Activated CD8-positive, alpha-beta T cell treated with anti-CD3 and anti-CD28 coated beads for 36 hours (primary cell): ENCODE results near the gene JMJD1C. TPM values are rescaled to one million over a fixed set of nuclear protein-coding genes. Genes with fewer than 3 reads are reported as not detected.

Source experiments
- ATAC-seq: fragments of 200-7000 bp; cut with Tn5 transposase; one replicate; pipeline ENCODE4 v1.10.0; 2021; ENCODE audit warnings: mild to moderate bottlenecking, moderate library complexity
- CTCF ChIA-PET: fragments of 350-600 bp; sonication (Branson Sonifier 250); formaldehyde crosslinking; loops from one replicate; lab custom pipeline; 2021; ENCODE audit warnings: antibody characterized with exemption; lab: Charles Lee
- POLR2A ChIA-PET: fragments of 350-600 bp; sonication (Branson Sonifier 250); formaldehyde crosslinking; loops from one replicate; lab custom pipeline; 2021; ENCODE audit warnings: antibody characterized with exemption; lab: Charles Lee
- DNase-seq: peaks from one replicate; pipeline ENCODE4 v3.0.0-alpha.2; 2020
- H3K27ac Mint-ChIP-seq: one replicate; pipeline ENCODE4 v1.8.0; 2021; ENCODE audit warnings: mild to moderate bottlenecking, mixed read lengths
- H3K27me3 Mint-ChIP-seq: one replicate; pipeline ENCODE4 v1.8.0; 2021; ENCODE audit warnings: mixed read lengths
- H3K36me3 Mint-ChIP-seq: one replicate; pipeline ENCODE4 v1.8.0; 2021; ENCODE audit warnings: low read depth, mixed read lengths
- H3K4me1 Mint-ChIP-seq: one replicate; pipeline ENCODE4 v1.8.0; 2021; ENCODE audit warnings: low read depth, mixed read lengths
- H3K4me3 Mint-ChIP-seq: one replicate; pipeline ENCODE4 v1.8.0; 2021; ENCODE audit warnings: mild to moderate bottlenecking, moderate library complexity, mixed read lengths
- H3K9me3 Mint-ChIP-seq: one replicate; pipeline ENCODE4 v1.8.0; 2021; ENCODE audit warnings: mixed read lengths
- CTCF ChIP-seq: fragments of 200-600 bp; IDR thresholded peaks from one replicate; pipeline ENCODE4 v1.8.0; 2022; ENCODE audit warnings: antibody characterized with exemption, mild to moderate bottlenecking
- intact Hi-C: fragments of 100-400 bp; cut with micrococcal nuclease; formaldehyde crosslinking; loops from one replicate; pipeline ENCODE4 v1.10.0; 2022
- total RNA-seq, 2 experiments: library from RNA; stranded (reverse); gene quantifications; one replicate each; pipeline ENCODE4 v1.2.3, GENCODE V29; 2021

Gene JMJD1C, protein sequence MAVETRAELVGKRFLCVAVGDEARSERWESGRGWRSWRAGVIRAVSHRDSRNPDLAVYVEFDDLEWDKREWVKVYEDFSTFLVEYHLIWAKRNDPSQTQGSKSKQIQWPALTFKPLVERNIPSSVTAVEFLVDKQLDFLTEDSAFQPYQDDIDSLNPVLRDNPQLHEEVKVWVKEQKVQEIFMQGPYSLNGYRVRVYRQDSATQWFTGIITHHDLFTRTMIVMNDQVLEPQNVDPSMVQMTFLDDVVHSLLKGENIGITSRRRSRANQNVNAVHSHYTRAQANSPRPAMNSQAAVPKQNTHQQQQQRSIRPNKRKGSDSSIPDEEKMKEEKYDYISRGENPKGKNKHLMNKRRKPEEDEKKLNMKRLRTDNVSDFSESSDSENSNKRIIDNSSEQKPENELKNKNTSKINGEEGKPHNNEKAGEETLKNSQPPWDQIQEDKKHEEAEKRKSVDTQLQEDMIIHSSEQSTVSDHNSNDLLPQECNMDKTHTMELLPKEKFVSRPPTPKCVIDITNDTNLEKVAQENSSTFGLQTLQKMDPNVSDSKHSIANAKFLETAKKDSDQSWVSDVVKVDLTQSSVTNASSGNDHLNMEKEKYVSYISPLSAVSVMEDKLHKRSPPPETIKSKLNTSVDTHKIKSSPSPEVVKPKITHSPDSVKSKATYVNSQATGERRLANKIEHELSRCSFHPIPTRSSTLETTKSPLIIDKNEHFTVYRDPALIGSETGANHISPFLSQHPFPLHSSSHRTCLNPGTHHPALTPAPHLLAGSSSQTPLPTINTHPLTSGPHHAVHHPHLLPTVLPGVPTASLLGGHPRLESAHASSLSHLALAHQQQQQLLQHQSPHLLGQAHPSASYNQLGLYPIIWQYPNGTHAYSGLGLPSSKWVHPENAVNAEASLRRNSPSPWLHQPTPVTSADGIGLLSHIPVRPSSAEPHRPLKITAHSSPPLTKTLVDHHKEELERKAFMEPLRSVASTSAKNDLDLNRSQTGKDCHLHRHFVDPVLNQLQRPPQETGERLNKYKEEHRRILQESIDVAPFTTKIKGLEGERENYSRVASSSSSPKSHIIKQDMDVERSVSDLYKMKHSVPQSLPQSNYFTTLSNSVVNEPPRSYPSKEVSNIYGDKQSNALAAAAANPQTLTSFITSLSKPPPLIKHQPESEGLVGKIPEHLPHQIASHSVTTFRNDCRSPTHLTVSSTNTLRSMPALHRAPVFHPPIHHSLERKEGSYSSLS (N-terminal part only)
- 10 to 100 TPM; 45.2 to 48.1 TPM for total RNA-seq

GRCh38 chr10:63465293-63466143, at the start of gene JMJD1C:
Gene JMJD1C, minus strand, starts transcription at chr10:63465977. Its CDS starts 315 bp downstream, at chr10:63465662.
- POLR2A ChIA-PET = interaction anchor here (1.3 to 1.6 kb wide), 3 partner anchors 22 to 200 kb away, joined by 3 to 5 read pairs (median 3); no protein-coding TSS in a partner anchor
- peak; percentile 77 for ATAC-seq
- peak; percentile 69 for DNase-seq
- Mint-ChIP-seq H3K4me1 (peaks cover 24% of the 10 kb centered on the region), H3K4me3 (peak within 1 kb of the TSS; percentile 94), H3K27me3 (no peaks in the 10 kb centered on the region), H3K36me3 (no peaks in the 10 kb centered on the region), H3K27ac (peak within 1 kb of the TSS; percentile 75), H3K9me3 (no peaks in the 10 kb centered on the region)
- intact Hi-C loops = loop anchor here (5.0 kb wide), 1 partner anchor 198 kb away; no protein-coding TSS in a partner anchor
- no peak for TF ChIP-seq CTCF
- CTCF ChIA-PET = interaction anchor here (1.0 to 3.4 kb wide), 4 partner anchors 164 to 298 kb away, joined by 5 to 18 read pairs (median 8); no protein-coding TSS in a partner anchor

DNA sequence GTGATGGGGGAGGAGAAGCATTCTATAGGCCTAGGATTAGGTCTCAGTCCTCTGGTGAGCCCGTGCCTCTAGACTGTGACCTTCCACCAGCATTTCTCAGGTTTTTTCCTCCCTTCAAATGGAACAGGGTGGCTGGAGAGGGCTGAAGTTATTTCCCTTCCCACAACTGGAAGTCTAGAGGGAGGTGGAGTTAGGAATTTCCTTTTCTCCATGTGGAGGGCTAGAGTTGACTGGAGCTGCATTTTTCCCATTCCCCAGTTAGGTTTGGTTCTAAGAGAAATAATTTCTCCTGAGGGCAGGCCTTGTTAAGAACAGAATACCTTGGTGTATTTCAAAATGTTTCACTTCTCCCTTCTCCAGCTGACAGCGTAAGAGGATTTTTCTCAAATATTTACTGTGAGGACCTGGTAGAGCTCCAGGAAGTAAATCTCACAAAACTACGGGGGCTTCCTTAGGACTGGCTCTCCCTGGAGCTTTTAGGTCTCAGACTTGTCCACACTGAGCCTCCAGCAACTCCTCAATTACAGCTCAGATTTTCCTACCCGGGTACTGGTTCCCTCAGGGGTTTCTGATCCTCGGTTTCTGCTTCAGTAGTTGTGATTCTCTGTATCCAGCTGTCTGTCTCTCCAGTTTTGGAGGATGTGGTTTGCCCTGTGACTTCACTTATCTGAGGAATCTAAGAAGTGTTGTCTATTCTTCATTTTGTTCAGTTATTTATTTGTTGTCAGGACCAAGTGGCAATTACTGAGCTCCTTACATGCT, 49.4 kb upstream of the JMJD1C start:
- intact Hi-C loops = no loop called here
- POLR2A ChIA-PET = interaction anchor here (0.7 to 1.4 kb wide), 4 partner anchors 10 to 320 kb away, joined by 3 read pairs; no protein-coding TSS in a partner anchor
- H3K4me1 Mint-ChIP-seq = peaks cover 74% of the 10 kb centered on the region
- no peak for TF ChIP-seq CTCF
- peak overlapping the region; percentile 64 for H3K27ac Mint-ChIP-seq
- CTCF ChIA-PET = interaction anchor here (1.0 to 1.4 kb wide), 3 partner anchors 14 to 246 kb away, joined by 3 to 4 read pairs (median 4); no protein-coding TSS in a partner anchor
- H3K36me3 Mint-ChIP-seq = peaks cover 26% of the 10 kb centered on the region
- peak overlapping the region; percentile 1 for H3K4me3 Mint-ChIP-seq
- H3K9me3 Mint-ChIP-seq = peaks cover 11% of the 10 kb centered on the region
- H3K27me3 Mint-ChIP-seq = no peaks in the 10 kb centered on the region
- peak; percentile 81 for ATAC-seq
- DNase-seq = peak; percentile 49

DNA sequence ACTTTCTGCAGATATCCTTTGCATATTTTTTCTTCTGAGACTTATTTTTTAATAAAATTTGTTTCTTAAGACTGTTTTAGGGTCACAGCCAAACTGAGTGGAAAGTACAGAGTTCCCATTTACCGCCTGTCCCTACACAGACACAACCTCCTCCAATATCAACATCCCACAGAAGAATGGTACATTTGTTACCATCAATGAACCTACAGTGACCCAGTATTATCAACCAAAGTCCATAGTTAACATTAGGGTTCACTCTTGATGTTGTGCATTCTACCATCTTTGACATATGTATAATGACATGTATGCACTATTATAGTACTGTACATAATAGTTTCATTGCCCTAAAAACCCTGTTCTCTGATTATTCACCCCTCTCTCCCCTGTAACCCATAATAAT, 40.8 kb upstream of the JMJD1C start:
- no peaks in the 10 kb centered on the region for H3K27me3 Mint-ChIP-seq
- TF ChIP-seq CTCF = no peak
- no peak overlapping the region for H3K4me3 Mint-ChIP-seq
- DNase-seq = no peak
- H3K9me3 Mint-ChIP-seq = no peaks in the 10 kb centered on the region
- intact Hi-C loops = no loop called here
- H3K36me3 Mint-ChIP-seq = peaks cover 4% of the 10 kb centered on the region
- H3K27ac Mint-ChIP-seq = no peak overlapping the region
- ATAC-seq = no peak
- ChIA-PET CTCF (no interaction called here), POLR2A (interaction anchor here (1.0 kb wide), 1 partner anchor 17 kb away, joined by 3 read pairs; no protein-coding TSS in a partner anchor)
- peaks cover 25% of the 10 kb centered on the region for H3K4me1 Mint-ChIP-seq
